HG02981 (cell line): ENCODE results near the gene CYP4F3.
"Not testable (repeated sequence)": the region's sequence is repeated elsewhere in the genome, so short reads cannot be mapped to it uniquely, and the experiment has no call there.

Source experiments
- ATAC-seq: cut with Tn5 transposase; IDR thresholded peaks from one replicate; pipeline ENCODE4 v1.9.1; 2021; ENCODE audit warnings: mild to moderate bottlenecking, moderate library complexity; ENCODE audit not compliant: unreplicated experiment

Gene CYP4F3

GRCh38 chr19:15640294-15640903 lies at the start of gene CYP4F3:
TSS of gene CYP4F3 (plus strand) at chr19:15640897. CDS start at chr19:15641416, 519 bp downstream.
- no peak for ATAC-seq

GRCh38 chr19:15591796-15592195 lies 48.9 kb upstream of the CYP4F3 start:
- ATAC-seq: no peak

GRCh38 chr19:15592506-15592905 lies 48.2 kb upstream of the CYP4F3 start:
- ATAC-seq: not testable (repeated sequence)

GRCh38 chr19:15593766-15594165 lies 46.9 kb upstream of the CYP4F3 start:
- ATAC-seq: not testable (repeated sequence)

- ATAC-seq: no peak
These were observed 45.6 kb upstream of the CYP4F3 start for GRCh38 chr19:15595069-15595468.

GRCh38 chr19:15607978-15608925 lies 32.4 kb upstream of the CYP4F3 start:
- ATAC-seq: not testable (repeated sequence)

- no peak for ATAC-seq
These were observed 31.4 kb upstream of the CYP4F3 start for GRCh38 chr19:15609261-15609660.

GRCh38 chr19:15612342-15612741 lies 28.4 kb upstream of the CYP4F3 start:
- ATAC-seq: no peak

GRCh38 chr19:15613338-15613737 lies 27.4 kb upstream of the CYP4F3 start:
- no peak for ATAC-seq

GRCh38 chr19:15614507-15615379 lies 26.0 kb upstream of the CYP4F3 start, which contains the start of gene CYP4F8:
TSS of gene CYP4F8 (plus strand) at chr19:15615218. CDS start at chr19:15615617, 399 bp downstream.
- ATAC-seq: no peak

GRCh38 chr19:15615526-15615925 lies 25.2 kb upstream of the CYP4F3 start:
- no peak for ATAC-seq

GRCh38 chr19:15616183-15616582 lies 24.5 kb upstream of the CYP4F3 start:
- ATAC-seq: no peak

GRCh38 chr19:15616627-15617270 lies 23.9 kb upstream of the CYP4F3 start:
- ATAC-seq: no peak

- ATAC-seq: no peak
These were observed 22.4 kb upstream of the CYP4F3 start for GRCh38 chr19:15618321-15618720.

- ATAC-seq: no peak
These were observed 18.9 kb upstream of the CYP4F3 start for GRCh38 chr19:15621801-15622200.

- no peak for ATAC-seq
These were observed 17.7 kb upstream of the CYP4F3 start for GRCh38 chr19:15622991-15623390.

- no peak for ATAC-seq
These were observed 16.9 kb upstream of the CYP4F3 start for GRCh38 chr19:15623711-15624318.

- no peak for ATAC-seq
These were observed 12.3 kb upstream of the CYP4F3 start for GRCh38 chr19:15628236-15629002.
